ENCODE results near the gene F12. TPM values are rescaled to one million over a fixed set of nuclear protein-coding genes. Genes with fewer than 3 reads are reported as not detected.

Gene F12
- polyA plus RNA-seq, 1 of the 3 experiments (the other 2 are of a cell fraction): 4.3 TPM

DNA sequence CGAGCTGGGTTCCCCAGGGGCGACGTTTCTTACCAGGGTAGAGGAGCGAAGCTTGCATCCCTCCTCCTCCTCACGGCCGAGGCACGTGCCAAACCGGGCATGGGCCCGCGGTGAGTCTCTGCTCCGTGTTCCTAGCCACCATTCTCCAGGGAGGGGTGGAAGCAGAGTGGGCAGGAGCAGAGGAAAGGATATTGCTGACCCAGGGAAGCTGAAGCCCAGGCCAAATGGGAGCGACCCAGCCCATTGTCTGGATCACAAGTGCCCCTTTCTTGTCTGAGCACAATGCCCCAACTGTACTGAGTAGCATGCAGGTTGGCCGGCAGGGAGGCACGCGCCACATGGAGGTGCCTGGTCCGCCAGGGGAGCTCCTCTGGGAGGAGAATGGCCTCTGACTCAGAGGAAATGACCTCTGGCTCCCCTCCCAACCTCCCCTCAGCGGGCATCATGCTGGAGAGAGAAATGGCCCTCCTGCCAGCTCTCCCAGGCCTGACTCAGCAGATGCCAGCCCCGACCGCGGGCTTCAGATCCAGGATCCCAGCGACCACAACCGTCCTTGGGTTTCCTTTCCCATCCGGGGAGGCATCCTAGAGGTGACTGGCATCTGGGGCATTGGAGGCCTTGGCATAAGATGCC lies 38.4 kb upstream of the F12 start (continued):
- 0 out of 2 replicates have a peak, but pooled peaks have one; percentile 36 for TF ChIP-seq USF1 (IDR thresholded peaks at IDR 0.05; ENCODE audit: borderline replicate concordance, low read depth)
- TF ChIP-seq, protein P1, sequence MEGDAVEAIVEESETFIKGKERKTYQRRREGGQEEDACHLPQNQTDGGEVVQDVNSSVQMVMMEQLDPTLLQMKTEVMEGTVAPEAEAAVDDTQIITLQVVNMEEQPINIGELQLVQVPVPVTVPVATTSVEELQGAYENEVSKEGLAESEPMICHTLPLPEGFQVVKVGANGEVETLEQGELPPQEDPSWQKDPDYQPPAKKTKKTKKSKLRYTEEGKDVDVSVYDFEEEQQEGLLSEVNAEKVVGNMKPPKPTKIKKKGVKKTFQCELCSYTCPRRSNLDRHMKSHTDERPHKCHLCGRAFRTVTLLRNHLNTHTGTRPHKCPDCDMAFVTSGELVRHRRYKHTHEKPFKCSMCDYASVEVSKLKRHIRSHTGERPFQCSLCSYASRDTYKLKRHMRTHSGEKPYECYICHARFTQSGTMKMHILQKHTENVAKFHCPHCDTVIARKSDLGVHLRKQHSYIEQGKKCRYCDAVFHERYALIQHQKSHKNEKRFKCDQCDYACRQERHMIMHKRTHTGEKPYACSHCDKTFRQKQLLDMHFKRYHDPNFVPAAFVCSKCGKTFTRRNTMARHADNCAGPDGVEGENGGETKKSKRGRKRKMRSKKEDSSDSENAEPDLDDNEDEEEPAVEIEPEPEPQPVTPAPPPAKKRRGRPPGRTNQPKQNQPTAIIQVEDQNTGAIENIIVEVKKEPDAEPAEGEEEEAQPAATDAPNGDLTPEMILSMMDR (IDR thresholded peaks at IDR 0.05): peak; percentile 33
- peak; percentile 98 for TF ChIP-seq RXRA (IDR thresholded peaks at IDR 0.05; ENCODE audit: borderline replicate concordance, low read depth)
- TF ChIP-seq RCOR1 (IDR thresholded peaks at IDR 0.05; ENCODE audit: low read length): no peak
- peak; percentile 74; the same call in 1 of the 2 replicates for TF ChIP-seq TAF1 (IDR thresholded peaks at IDR 0.05; ENCODE audit: borderline replicate concordance, low read depth, low read length)
- no peak for TF ChIP-seq GATA2 (CRISPR knock-in tag; IDR thresholded peaks at IDR 0.05)
- peak; percentile 82 for TF ChIP-seq TEAD4 (IDR thresholded peaks at IDR 0.05; ENCODE audit: borderline replicate concordance, insufficient read depth)
- TF ChIP-seq, protein P2, sequence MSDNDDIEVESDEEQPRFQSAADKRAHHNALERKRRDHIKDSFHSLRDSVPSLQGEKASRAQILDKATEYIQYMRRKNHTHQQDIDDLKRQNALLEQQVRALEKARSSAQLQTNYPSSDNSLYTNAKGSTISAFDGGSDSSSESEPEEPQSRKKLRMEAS (IDR thresholded peaks at IDR 0.05; ENCODE audit: low read depth): peak; percentile 98

GRCh38 chr5:177447066-177447610 lies 37.8 kb upstream of the F12 start:
- Histone ChIP-seq H3K4me2 (peak overlapping the region; percentile 86), H4K20me1 (ENCODE audit: insufficient read depth) (0 out of 2 replicates have a peak, but pooled peaks cover 9% of the 10 kb centered on the region), H3K9ac (peak overlapping the region; percentile 92), H3F3A (replicated peaks; ENCODE audit: insufficient read depth) (peaks cover 21% of the 10 kb centered on the region), H3K4me1 (ENCODE audit: control insufficient read depth in 1 of 2, insufficient read depth in 2 of 2, low read depth in 1 of 2, low read length in 1 of 2) (peaks cover 23 to 47% of the 10 kb centered on the region in 2 experiments), H3K4me3 (ENCODE audit: low read depth in 2 of 2, low read length in 1 of 2) (peak overlapping the region; percentile 69 to 77), H2AFZ (ENCODE audit: low read depth) (no peak overlapping the region), H3K79me2 (ENCODE audit: insufficient read depth) (peaks cover 27% of the 10 kb centered on the region), H3K9me2 (no peaks in the 10 kb centered on the region), H3K36me3 (replicated peaks in 1 of 2; ENCODE audit: control insufficient read depth in 1 of 2, insufficient read depth in 2 of 2, low read length in 1 of 2) (peaks cover 5 to 14% of the 10 kb centered on the region in 2 experiments), H3K27ac (ENCODE audit: low read depth in 2 of 2, low read length in 1 of 2) (peak overlapping the region; percentile 93 to 96), H3K9me3 (no peaks in the 10 kb centered on the region), H3K27me3 (ENCODE audit: insufficient read depth) (no peaks in the 10 kb centered on the region)
- POLR2A ChIA-PET: interaction anchor here (1.2 to 6.1 kb wide), 4 partner anchors 20 to 44 kb away, joined by 3 to 46 read pairs (median 4); partner anchors contain the start of gene GRK6
- WGBS (ENCODE audit: low lambda C conversion rate): 9% methylated on average over 19 of the region's 52 CpGs
- CTCF ChIA-PET: interaction anchor here (0.7 to 15.5 kb wide), 14 partner anchors 8 to 144 kb away, joined by 3 to 318 read pairs (median 4); partner anchors contain the start of genes GRK6, PDLIM7, PFN3 and PRELID1
- TF ChIP-seq MXI1 (IDR thresholded peaks at IDR 0.05; ENCODE audit: low read depth, low read length): peak; percentile 69
- no peak for TF ChIP-seq GABPA (IDR thresholded peaks at IDR 0.05; ENCODE audit: low read depth)
- TF ChIP-seq, protein P2 (IDR thresholded peaks at IDR 0.05; ENCODE audit: low read depth): peak; percentile 70; the same call in 1 of the 2 replicates
- peak; percentile 66 for TF ChIP-seq CHD2 (IDR thresholded peaks at IDR 0.05; ENCODE audit: low read length, partially characterized antibody)
- DNase-seq: peak; percentile 90
